Activated naive CD4-positive, alpha-beta T cell treated with anti-CD3 and anti-CD28 coated beads, Interleukin-2, amount 50 U/mL, for 72 hours (primary cell): ENCODE results near the gene BCAS3. TPM values are rescaled to one million over a fixed set of nuclear protein-coding genes. Genes with fewer than 3 reads are reported as not detected.
"Not testable (repeated sequence)": the region's sequence is repeated elsewhere in the genome, so short reads cannot be mapped to it uniquely, and the experiment has no call there.

Source experiments
- ATAC-seq, 2 donors: fragments of 150-1000 bp; cut with Tn5 transposase; 2 replicates each; pipeline ENCODE4 v1.10.0; 2021; ENCODE audit warnings: mild to moderate bottlenecking in 2 of 2, moderate library complexity in 2 of 2
- DNase-seq, 2 donors: peaks; one replicate each; pipeline ENCODE4 v3.0.0; 2021 to 2022; ENCODE audit warnings: low spot score in 2 of 2
- H3K27ac Mint-ChIP-seq, 2 donors: one replicate each; pipeline ENCODE4 v1.8.0; 2022; ENCODE audit warnings: mild to moderate bottlenecking in 2 of 2, mixed read lengths in 2 of 2
- H3K36me3 Mint-ChIP-seq, 2 donors: one replicate each; pipeline ENCODE4 v1.8.0; 2022; ENCODE audit warnings: mixed read lengths in 2 of 2
- H3K9me3 Mint-ChIP-seq, 2 donors: one replicate each; pipeline ENCODE4 v1.8.0; 2022; ENCODE audit warnings: mixed read lengths in 2 of 2
- total RNA-seq, 2 donors: library from RNA; stranded (reverse); gene quantifications; one replicate each; pipeline ENCODE4 v1.2.3, GENCODE V29; 2022

BCAS3 gene
- total RNA-seq, 2 donors from 2014 or later = 10.5 to 24.4 TPM

DNA sequence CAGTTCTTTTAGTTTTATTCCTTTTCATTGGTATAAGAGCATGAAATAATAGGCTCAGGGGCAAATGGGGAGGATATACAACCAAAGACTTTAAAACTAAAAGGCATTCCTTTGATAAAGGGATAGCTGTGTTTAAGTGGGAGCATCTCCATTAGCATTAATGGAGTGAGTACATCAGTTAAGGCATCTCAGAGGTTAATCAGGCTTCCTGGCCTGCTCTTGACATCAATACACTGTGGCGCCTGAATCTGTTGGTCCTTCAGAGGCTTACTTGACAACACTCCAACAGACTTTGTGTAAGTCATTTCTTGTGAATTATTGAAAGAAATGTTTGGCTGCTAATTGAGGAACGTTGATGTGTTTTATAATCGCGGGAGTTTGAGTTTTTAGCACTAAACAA lies 230.7 kb downstream of the BCAS3 start:
- DNase-seq (no peak), ATAC-seq (no peak)
- H3K9me3 Mint-ChIP-seq = no peaks in the 10 kb centered on the region
- H3K36me3 Mint-ChIP-seq = no peaks in the 10 kb centered on the region
- no peak overlapping the region for H3K27ac Mint-ChIP-seq

DNA sequence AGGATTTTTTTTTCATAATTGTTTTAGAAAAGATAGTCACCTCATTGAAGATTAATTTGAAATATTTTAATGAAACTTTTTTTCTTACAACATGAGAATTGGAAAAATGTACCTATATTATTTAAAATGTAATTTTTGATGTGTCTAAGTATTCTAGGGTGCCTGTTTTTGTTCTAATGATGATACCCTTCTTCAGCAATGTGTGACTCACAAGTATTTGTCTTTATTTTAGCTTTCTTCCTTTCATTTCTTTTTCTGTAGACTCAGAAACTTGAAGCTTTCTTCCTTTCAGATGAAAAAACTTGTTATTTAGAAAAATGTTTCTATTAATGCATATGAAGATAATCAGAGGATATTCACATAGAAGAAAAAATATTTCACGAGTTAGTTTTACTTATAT lies 231.8 kb downstream of the BCAS3 start:
- Mint-ChIP-seq H3K36me3 (no peaks in the 10 kb centered on the region), H3K9me3 (no peaks in the 10 kb centered on the region), H3K27ac (no peak overlapping the region)
- ATAC-seq = no peak
- DNase-seq = no peak

DNA sequence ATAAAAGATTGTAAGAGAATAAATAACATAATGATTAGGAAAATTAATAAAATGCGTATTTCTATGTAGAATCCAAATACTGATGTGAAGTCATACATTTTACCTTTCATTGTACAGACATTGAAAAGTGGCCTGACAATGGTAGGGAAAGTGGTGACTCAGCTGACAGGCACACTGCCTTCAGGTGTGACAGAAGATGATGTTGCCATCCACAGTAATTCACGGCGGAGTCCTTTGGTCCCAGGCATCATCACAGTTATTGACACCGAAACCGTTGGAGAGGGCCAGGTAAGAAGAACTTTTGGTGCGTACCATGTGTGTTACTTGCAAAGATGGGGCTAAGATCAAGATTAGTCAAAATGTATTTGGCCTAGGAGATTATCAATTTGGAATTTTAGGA lies 232.8 kb downstream of the BCAS3 start:
- H3K36me3 Mint-ChIP-seq = no peaks in the 10 kb centered on the region
- H3K27ac Mint-ChIP-seq = no peak overlapping the region
- ATAC-seq (no peak), DNase-seq (no peak)
- no peaks in the 10 kb centered on the region for H3K9me3 Mint-ChIP-seq

DNA sequence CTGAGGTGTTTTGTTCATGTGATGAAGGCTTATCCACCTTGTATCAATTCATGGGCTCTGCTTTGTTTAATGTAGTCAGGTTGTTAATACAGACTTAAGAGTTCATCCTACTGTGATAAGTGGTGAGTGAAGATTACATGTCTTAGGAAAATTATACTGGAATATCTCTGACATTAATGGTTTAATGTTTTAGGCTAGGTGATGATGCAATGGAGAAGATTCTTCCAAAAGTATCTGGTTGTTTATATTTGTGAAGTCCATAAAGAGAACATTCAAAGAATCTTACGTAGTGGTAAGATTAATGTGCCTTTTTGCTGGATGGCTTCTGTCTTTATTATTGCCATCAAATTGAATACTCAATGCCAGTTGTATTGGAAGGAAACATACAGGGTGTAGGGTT lies 236.4 kb downstream of the BCAS3 start:
- DNase-seq (no peak), ATAC-seq (no peak)
- H3K36me3 Mint-ChIP-seq = peaks cover 6 to 7% of the 10 kb centered on the region in 2 donors
- H3K9me3 Mint-ChIP-seq = peaks cover 0 to 6% of the 10 kb centered on the region in 2 donors
- no peak overlapping the region for H3K27ac Mint-ChIP-seq

DNA sequence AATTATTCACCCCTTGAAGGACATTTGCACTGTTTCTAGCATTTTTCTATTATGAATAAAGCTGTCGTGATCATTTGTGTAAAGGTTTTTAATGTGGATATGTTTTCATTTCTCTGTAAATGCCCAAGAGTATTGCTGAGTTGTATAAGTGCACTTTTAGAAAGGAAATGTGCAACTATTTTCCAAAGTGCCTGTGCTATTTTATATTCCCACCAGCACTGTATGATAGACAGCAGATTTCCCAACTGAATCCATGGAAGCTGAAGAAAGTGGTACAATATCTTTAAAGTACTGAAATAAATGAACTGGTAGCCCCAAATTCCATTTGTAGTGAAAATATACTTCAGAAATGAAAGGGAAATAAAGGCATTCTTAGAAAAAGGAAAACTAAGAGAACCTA lies 238.4 kb downstream of the BCAS3 start:
- DNase-seq (no peak), ATAC-seq (no peak)
- Mint-ChIP-seq H3K36me3 (peaks cover 6 to 7% of the 10 kb centered on the region in 2 donors), H3K27ac (no peak overlapping the region), H3K9me3 (peaks cover 0 to 6% of the 10 kb centered on the region in 2 donors)

DNA sequence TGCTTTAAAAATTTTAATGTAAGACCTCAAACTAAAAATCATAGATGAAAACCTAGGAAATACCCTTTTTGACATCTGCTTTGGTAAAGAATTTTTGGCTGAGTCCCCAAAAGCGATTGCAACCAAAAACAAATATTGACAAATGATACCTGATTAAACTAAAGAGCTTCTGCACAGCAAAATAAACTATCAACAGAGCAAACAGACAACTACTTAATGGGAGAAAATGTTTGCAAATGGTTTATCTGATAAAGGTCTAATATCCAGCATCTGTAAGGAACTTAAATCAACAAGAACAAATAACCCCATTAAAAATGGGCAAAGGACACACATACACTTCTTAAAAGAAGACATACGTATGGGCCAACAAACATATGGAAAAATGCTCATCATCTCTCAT lies 242.5 kb downstream of the BCAS3 start:
- Mint-ChIP-seq H3K36me3 (peaks cover 6 to 7% of the 10 kb centered on the region in 2 donors), H3K27ac (no peak overlapping the region), H3K9me3 (peaks cover 0 to 6% of the 10 kb centered on the region in 2 donors)
- no peak for DNase-seq
- ATAC-seq = no peak

DNA sequence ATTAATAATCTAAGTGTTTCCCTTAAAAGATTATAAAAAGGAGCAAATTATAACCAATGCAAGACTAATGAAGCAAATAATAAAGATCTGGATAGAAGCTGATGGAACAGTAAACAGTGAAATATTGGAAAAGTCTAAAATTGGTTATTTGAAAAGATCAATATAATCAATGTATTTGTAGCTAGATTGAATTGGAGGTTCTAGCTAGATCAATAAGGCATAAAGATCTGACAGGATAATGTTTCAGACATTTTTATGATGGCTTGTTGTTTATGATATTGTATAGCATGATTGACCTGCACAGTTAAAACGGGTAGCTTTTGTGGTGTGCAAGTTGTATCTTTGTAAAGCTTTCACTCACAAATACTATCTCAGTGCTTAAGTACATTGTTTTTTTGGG lies 245.3 kb downstream of the BCAS3 start:
- DNase-seq (no peak), ATAC-seq (no peak)
- Mint-ChIP-seq H3K36me3 (no peaks in the 10 kb centered on the region), H3K27ac (no peak overlapping the region), H3K9me3 (no peaks in the 10 kb centered on the region)

DNA sequence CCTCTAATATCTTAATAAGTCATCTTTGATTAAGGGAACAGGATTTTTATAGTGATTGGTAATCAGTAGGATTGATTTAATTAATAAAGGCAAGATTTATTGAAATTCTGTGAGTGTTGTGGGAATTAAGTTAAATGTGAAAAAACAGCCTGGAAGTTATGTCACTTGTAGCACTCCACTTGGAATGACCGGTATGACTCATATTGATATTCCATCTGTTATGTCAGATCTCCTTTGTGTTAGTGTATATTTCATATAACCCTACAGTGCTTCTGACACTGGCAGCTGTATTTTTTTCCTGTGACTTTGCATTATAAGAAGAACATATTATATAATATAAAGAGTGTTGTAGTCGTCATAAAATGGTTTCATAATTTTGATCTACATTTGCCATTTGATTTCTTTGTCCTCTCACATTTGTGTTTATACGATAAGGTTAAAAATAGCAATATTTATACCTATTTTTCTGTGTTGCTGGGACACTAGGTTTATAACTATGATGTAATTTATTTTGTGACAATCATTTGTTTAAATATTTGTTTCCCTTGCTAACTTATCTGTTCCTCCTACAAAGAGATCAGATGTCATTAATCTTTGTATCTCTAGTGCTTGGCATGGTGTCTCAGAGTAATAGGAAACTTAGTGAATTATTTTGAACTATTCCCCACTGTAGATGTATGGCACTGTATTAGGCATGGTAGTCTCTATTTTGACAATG lies 249.0 kb downstream of the BCAS3 start:
- Mint-ChIP-seq H3K27ac (no peak overlapping the region), H3K9me3 (no peaks in the 10 kb centered on the region), H3K36me3 (no peaks in the 10 kb centered on the region)
- DNase-seq (no peak), ATAC-seq (no peak)

DNA sequence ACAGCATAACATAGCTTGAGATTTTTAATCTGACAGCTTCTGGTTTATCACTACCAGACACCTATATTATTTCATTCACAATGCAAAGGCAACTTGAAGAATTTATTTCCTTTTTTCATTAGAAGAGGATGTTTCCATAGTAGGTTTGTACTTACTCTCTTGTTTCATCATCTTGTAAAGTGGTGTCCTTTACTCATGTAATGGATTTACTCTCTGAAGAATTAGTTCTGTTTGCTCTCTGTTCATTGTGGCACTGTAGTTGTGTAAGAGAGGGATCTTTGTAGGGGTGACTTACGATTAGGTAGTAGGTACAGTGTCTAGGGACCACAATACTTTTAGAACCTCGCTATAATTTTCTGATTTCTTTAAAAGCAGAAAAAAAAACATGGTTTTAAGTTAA lies 256.1 kb downstream of the BCAS3 start:
- H3K9me3 Mint-ChIP-seq = no peaks in the 10 kb centered on the region
- H3K27ac Mint-ChIP-seq = no peak overlapping the region
- ATAC-seq (no peak), DNase-seq (no peak)
- no peaks in the 10 kb centered on the region for H3K36me3 Mint-ChIP-seq

DNA sequence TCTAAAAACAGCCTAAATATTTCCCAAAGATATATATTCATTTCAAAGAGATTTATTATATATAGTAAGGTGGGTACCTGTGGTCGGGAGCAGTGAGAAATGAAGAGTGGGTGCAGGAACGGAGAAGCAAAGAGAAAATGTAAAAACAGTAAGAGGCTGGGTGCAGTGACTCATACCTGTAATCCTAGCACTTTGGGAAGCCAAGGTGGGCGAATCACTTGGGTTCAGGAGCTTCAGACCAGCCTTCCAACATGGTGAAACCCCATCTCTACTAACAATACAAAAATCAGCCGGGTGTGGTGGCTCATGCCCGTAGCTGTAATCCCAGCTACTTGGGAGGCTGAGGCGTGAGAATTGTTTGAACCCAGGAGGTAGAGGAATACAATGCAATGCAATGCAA lies 257.1 kb downstream of the BCAS3 start:
- H3K36me3 Mint-ChIP-seq = no peaks in the 10 kb centered on the region
- no peak for DNase-seq
- H3K27ac Mint-ChIP-seq = no peak overlapping the region
- no peak for ATAC-seq
- H3K9me3 Mint-ChIP-seq = no peaks in the 10 kb centered on the region

DNA sequence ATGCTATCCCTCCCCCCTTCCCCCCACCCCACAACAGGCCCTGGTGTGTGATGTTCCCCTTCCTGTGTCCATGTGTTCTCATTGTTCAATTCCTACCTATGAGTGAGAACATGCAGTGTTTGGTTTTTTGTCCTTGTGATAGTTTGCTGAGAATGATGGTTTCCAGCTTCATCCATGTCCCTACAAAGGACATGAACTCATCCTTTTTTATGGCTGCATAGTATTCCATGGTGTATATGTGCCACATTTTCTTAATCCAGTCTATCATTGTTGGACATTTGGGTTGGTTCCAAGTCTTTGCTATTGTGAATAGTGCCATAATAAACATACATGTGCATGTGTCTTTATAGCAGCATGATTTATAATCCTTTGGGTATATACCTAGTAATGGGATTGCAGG lies 258.3 kb downstream of the BCAS3 start:
- not testable (repeated sequence) for H3K27ac Mint-ChIP-seq, H3K36me3 Mint-ChIP-seq, H3K9me3 Mint-ChIP-seq, ATAC-seq, DNase-seq

DNA sequence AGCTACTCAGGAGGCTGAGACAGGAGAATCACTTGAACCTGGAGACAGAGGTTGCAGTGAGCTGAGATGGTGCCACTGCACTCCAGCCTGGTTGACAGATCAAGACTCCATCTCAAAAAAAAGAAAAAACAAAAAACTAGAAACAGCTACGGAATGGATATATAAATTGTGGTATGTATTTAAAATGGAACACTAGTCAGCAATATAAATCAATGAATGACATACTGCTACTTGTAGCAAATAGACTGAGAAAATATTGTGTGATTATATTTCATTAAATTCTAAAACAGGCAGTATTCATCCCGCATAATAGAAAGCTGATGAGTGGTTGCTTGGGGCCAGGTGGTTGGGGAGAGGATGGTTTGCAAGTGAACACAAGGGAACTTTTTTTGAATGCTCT lies 261.7 kb downstream of the BCAS3 start:
- no peaks in the 10 kb centered on the region for H3K9me3 Mint-ChIP-seq
- H3K27ac Mint-ChIP-seq = no peak overlapping the region
- ATAC-seq = no peak
- DNase-seq = no peak
- no peaks in the 10 kb centered on the region for H3K36me3 Mint-ChIP-seq

DNA sequence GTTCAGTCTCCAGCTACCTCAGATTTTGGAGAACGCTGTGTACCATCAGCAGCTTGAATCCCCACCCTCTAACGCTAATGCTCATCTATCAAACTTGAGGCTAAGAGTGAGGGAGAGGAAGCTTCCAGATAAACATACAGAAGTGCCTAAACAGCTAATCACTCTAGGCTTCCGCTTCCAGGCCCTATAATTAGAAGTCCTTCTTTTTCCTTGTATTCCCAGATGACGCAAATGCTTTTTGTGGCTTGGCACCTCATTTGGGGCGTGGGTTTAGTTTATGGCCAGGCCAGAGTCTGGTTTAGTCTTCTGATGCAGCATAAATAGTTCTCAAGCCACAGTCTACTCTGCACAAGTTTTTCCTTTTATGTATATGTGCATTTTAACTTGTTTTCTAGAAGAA lies 263.4 kb downstream of the BCAS3 start:
- DNase-seq (no peak), ATAC-seq (no peak)
- no peak overlapping the region for H3K27ac Mint-ChIP-seq
- no peaks in the 10 kb centered on the region for H3K36me3 Mint-ChIP-seq
- no peaks in the 10 kb centered on the region for H3K9me3 Mint-ChIP-seq

DNA sequence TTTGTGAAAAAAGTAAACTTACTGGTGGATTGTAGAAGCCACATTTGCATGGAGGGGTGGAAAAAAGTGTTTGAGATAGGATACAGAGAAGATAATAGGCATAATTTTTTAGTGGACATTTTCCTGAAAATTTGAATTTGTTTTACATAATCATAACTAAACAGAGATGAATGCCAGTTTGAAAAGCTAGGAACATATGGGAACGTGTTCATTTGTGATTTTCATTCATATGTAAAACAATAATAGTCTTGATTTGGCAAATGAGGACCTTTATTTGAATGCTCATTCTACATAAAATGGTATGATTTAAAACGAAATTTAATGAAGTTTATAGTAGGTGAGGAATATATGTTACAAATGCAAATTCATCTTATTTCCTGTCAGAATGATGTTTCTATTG lies 263.9 kb downstream of the BCAS3 start:
- DNase-seq = no peak
- Mint-ChIP-seq H3K27ac (no peak overlapping the region), H3K9me3 (no peaks in the 10 kb centered on the region), H3K36me3 (no peaks in the 10 kb centered on the region)
- no peak for ATAC-seq

DNA sequence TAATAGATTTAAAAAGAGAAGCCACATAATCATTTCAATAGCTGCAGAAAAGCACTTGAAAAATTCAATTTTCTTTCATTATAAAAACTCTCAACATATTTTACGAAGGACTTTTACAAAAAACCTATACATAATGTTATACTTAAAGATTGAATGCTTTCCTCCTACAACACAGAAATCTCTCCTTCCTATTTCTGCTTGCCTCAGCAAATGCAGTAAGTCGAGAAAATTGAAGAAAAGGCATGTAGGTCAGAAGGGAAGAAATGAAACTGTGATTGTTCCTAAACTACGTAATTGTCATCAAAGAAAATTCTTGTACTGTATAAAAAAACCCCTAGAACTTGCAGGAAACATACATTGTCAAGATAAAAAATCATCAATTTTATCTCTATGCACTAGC lies 267.1 kb downstream of the BCAS3 start:
- no peaks in the 10 kb centered on the region for H3K9me3 Mint-ChIP-seq
- no peaks in the 10 kb centered on the region for H3K36me3 Mint-ChIP-seq
- H3K27ac Mint-ChIP-seq = no peak overlapping the region
- no peak for DNase-seq
- ATAC-seq = no peak

DNA sequence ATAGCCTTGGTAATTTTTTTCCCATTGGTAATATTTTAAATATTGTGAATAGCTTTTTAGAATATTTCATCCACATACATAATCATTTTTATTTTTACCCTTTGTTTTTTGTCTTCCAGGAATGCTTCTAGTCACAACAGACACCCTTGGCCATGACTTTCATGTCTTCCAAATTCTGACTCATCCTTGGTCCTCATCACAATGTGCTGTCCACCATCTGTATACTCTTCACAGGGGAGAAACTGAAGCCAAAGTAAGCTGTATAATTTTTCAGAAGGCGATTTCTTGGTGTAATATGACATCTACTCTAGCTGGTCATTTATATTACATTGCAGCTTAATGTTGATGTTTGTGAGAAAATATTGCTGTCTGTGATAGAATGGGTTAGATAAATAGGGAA lies 269.4 kb downstream of the BCAS3 start:
- Mint-ChIP-seq H3K9me3 (no peaks in the 10 kb centered on the region), H3K27ac (no peak overlapping the region), H3K36me3 (no peaks in the 10 kb centered on the region)
- DNase-seq = no peak
- ATAC-seq = no peak

DNA sequence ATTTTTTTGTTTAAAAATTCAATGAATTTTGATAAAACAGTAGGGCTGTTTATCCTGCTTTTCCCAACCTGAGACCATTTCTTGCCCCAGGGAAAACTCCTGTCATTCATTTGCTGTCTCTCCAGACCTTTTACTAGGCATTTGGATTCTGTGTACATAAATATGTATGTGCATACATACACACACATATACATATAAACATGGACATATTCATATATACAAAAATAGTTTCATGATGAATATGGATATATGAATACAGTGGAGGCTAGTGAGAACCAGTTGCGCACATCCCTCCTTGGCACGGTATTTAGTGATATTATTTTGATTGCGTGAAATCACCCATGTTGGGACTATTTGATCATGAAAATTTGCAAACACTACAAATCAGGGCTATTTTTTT lies 269.9 kb downstream of the BCAS3 start:
- no peak for DNase-seq
- no peaks in the 10 kb centered on the region for H3K9me3 Mint-ChIP-seq
- no peak overlapping the region for H3K27ac Mint-ChIP-seq
- no peaks in the 10 kb centered on the region for H3K36me3 Mint-ChIP-seq
- no peak for ATAC-seq

DNA sequence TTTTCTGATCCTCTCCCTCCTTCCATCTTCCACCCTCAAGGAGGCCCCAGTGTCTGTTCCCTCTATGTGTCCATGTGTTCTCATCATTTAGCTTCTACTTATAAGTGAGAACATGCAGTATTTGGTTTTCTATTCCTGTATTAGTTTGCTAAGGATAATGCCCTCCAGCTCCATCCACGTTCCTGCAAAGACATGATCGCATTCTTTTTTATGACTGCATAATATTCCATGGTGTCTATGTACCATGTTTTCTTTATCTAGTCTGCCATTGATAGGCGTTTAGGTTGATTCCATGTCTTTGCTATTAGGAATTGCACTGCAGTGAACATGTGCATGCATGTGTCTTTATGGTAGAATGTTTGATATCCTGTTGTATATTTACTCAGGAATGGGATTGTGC lies 275.1 kb downstream of the BCAS3 start:
- Mint-ChIP-seq H3K27ac (no peak overlapping the region), H3K9me3 (no peaks in the 10 kb centered on the region), H3K36me3 (peaks cover 0 to 9% of the 10 kb centered on the region in 2 donors)
- no peak for DNase-seq
- no peak for ATAC-seq

DNA sequence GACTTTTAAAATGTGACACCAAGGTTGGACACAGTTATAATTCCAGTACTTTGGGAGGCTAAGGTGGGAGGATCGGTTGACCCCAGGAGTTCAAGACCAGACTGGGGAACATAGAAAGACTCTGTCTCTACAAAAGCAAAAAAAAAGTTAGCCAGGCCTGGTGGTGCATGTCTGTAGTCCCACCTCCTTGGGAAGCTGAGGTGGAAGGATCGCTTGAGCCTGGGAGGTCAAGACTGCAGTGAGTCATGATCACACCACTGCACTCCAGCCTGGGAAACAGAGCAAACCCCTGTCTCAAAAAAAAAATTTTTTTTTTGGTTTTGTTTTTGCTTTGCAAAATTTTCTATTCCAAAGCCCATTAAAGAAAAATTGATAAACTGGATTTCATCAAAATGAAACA lies 281.4 kb downstream of the BCAS3 start:
- Mint-ChIP-seq H3K9me3 (peaks cover 9% of the 10 kb centered on the region in 2 donors), H3K36me3 (peaks cover 9 to 10% of the 10 kb centered on the region in 2 donors), H3K27ac (no peak overlapping the region)
- ATAC-seq (no peak), DNase-seq (no peak)
